ENCODE data around the gene SEPTIN8.

The SEPTIN8 gene

DNA sequence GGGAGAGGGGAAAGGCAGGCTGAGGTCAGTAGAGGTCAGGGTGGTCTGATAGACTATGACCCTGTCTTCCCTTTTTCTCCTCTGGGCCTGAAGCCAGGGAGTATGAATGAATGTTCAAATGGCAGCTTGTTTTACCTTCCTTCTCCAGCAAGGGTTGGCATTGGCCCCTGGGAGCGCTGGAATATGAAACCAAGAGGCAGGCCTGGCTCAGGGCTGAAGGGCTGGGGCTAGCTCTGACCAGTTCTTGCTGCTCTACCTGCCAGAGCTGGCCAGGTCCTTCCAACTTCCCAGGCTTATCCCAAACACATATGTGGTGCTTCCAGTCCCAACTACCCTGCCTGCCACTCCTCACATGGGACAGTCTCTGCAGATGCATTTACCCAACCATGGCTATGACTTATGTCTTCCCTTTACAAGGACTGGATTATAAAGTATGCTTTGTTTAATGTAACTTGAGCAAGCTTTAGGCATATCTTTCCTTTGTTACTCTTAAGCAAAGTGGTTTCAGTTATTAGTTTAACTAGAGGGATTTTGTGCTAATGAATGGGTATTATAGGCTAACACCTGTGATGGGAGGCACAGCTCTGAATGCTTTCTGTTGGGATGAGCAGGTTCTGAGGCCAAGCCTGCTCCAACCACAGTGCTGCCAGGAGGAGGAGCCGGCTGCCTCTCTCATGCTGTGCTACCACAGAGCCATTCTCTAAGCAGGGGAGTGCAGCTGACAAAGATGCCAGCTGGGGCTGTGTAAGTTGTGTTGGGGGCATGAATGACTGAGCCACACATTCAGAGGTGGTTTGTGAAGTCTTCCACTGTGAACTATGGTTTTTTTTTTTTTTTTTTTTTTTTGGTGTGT lies 23.7 kb downstream of the SEPTIN8 start:
- no peaks in the 10 kb centered on the region for H3K4me1 ChIP-seq (ENCODE audit: control insufficient read depth, insufficient read depth, low read length)
- POLR2A ChIA-PET, result interaction anchor here (1.8 kb wide), 1 partner anchor 16 kb away, joined by 6 read pairs; the partner anchor contains the start of gene KIF3A

GRCh38 chr5:132752581-132753125 lies 24.4 kb downstream of the SEPTIN8 start:
- peak; percentile 71 for TF ChIP-seq ZNF585B (tag by site-specific recombination; IDR thresholded peaks at IDR 0.05)
- no peak for TF ChIP-seq ZBTB21 (tag by site-specific recombination; IDR thresholded peaks at IDR 0.05)
- TF ChIP-seq ZNF133 (tag by site-specific recombination; IDR thresholded peaks at IDR 0.05), result peak; percentile 96
- H3K4me3 ChIP-seq (ENCODE audit: low read depth, low read length), result no peak overlapping the region
- no peak overlapping the region for H3K27ac ChIP-seq (ENCODE audit: extremely low read depth, low read depth, low read length)
- H3K4me1 ChIP-seq (ENCODE audit: control insufficient read depth, insufficient read depth, low read length), result no peaks in the 10 kb centered on the region
- POLR2A ChIA-PET, result no interaction called here
- peaks cover 0 to 14% of the 10 kb centered on the region in 2 experiments; a peak in 1 of 3 replicates for H3K36me3 ChIP-seq (ENCODE audit: control insufficient read depth in 2 of 2, insufficient read depth in 1 of 2, low read length in 2 of 2)
- CTCF ChIA-PET, result interaction anchor here (0.5 to 6.9 kb wide), 3 partner anchors 30 to 131 kb away, joined by 3 to 58 read pairs (median 8); no protein-coding TSS in a partner anchor
- no peaks in the 10 kb centered on the region for H3K9me3 ChIP-seq (ENCODE audit: control insufficient read depth, insufficient read depth, low read depth, low read length)

More for the DNA sequence above, 23.7 kb downstream of the SEPTIN8 start:
- no peak overlapping the region for H3K27ac ChIP-seq (ENCODE audit: extremely low read depth, low read depth, low read length)
- H3K4me3 ChIP-seq (ENCODE audit: low read depth, low read length), result no peak overlapping the region
- CTCF ChIA-PET, result interaction anchor here (0.6 to 6.9 kb wide), 6 partner anchors 13 to 219 kb away, joined by 3 to 58 read pairs (median 5); no protein-coding TSS in a partner anchor
- no peaks in the 10 kb centered on the region for H3K9me3 ChIP-seq (ENCODE audit: control insufficient read depth, insufficient read depth, low read depth, low read length)
- peaks cover 0 to 21% of the 10 kb centered on the region in 2 experiments; a peak in 2 of 3 replicates for H3K36me3 ChIP-seq (ENCODE audit: control insufficient read depth in 2 of 2, insufficient read depth in 1 of 2, low read length in 2 of 2)
- TF ChIP-seq SP7 (tag by site-specific recombination; IDR thresholded peaks at IDR 0.05), result peak; percentile 92
- TF ChIP-seq ZNF830 (tag by site-specific recombination; IDR thresholded peaks at IDR 0.05; ENCODE audit: low read depth), result no peak
- TF ChIP-seq ZIC2 (tag by site-specific recombination; IDR thresholded peaks at IDR 0.05), result peak; percentile 77
- 0 out of 2 replicates have a peak, but pooled peaks have one; percentile 25 for TF ChIP-seq ZBTB17 (tag by site-specific recombination; IDR thresholded peaks at IDR 0.05)
- TF ChIP-seq GLIS1 (tag by site-specific recombination; IDR thresholded peaks at IDR 0.05), result peak; percentile 34; the same call in 1 of the 2 replicates
- TF ChIP-seq ZNF558 (tag by site-specific recombination; IDR thresholded peaks at IDR 0.05), result no peak
- TF ChIP-seq ZNF544 (tag by site-specific recombination; IDR thresholded peaks at IDR 0.05), result no peak
- TF ChIP-seq EGR2 (tag by site-specific recombination; IDR thresholded peaks at IDR 0.05; ENCODE audit: low read depth), result no peak

DNA sequence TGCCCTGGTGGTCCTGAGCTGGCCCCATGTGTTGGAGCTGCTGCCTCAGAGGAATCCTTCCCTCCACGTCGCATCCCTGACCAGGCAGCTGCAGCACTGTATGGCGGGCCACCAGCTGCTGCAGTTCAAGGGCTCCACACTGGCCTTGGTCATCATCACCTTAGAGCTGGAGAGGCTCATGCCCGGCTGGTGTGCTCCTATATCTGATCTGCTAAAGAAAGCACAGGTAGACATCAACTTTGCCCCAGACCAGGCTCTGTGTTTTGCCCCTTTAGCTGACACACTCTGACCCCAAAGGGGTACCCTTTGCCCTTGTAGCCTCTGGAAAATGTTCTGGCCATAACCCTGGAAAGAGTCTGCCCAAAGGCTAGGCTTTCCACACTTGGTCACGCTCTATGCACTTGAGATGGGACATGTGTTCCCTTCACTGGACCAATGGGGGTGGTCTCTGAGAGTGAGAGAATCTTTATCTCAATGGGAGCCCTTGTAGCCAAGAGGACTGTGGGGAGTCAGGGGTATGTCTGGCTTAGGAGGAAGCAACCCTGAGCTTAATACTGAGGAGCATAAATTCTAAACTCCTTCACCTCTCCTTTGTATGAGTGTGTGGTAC lies 25.0 kb downstream of the SEPTIN8 start:
- POLR2A ChIA-PET, result no interaction called here
- Histone ChIP-seq H3K4me3 (ENCODE audit: low read depth, low read length) (no peak overlapping the region), H3K9me3 (ENCODE audit: control insufficient read depth, insufficient read depth, low read depth, low read length) (no peaks in the 10 kb centered on the region), H3K4me1 (ENCODE audit: control insufficient read depth, insufficient read depth, low read length) (no peaks in the 10 kb centered on the region), H3K27ac (ENCODE audit: extremely low read depth, low read depth, low read length) (no peak overlapping the region), H3K36me3 (ENCODE audit: control insufficient read depth in 2 of 2, insufficient read depth in 1 of 2, low read length in 2 of 2) (peaks cover 0 to 8% of the 10 kb centered on the region in 2 experiments; a peak in 1 of 3 replicates)
- no peak for TF ChIP-seq ZNF10 (tag by site-specific recombination; IDR thresholded peaks at IDR 0.05)
- TF ChIP-seq ZNF670 (tag by site-specific recombination; IDR thresholded peaks at IDR 0.05; ENCODE audit: low read depth), result no peak
- no peak for TF ChIP-seq ZNF366 (tag by site-specific recombination; conservative IDR thresholded peaks at IDR 0.05)
- TF ChIP-seq ZBTB26 (tag by site-specific recombination; optimal IDR thresholded peaks at IDR 0.05), result no peak
- TF ChIP-seq ZNF692 (tag by site-specific recombination; IDR thresholded peaks at IDR 0.05), result no peak
- CTCF ChIA-PET, result interaction anchor here (0.5 to 6.9 kb wide), 3 partner anchors 30 to 247 kb away, joined by 3 to 58 read pairs (median 3); no protein-coding TSS in a partner anchor
